Breast epithelium (tissue), 3 donors: ENCODE results near the gene ARHGEF7.

Experiments used
- CTCF ChIP-seq, 3 donors: fragments of 450-650 bp; IDR thresholded peaks; one replicate each; pipeline ENCODE4 v1.5.1; 2016 to 2017; ENCODE audit warnings: antibody characterized with exemption in 3 of 3, mild to moderate bottlenecking in 3 of 3, moderate library complexity in 3 of 3
- POLR2A ChIP-seq: fragments of 450-650 bp; IDR thresholded peaks from one replicate; pipeline ENCODE4 v1.6.1; 2016; ENCODE audit warnings: antibody characterized with exemption, mild to moderate bottlenecking, moderate library complexity

DNA sequence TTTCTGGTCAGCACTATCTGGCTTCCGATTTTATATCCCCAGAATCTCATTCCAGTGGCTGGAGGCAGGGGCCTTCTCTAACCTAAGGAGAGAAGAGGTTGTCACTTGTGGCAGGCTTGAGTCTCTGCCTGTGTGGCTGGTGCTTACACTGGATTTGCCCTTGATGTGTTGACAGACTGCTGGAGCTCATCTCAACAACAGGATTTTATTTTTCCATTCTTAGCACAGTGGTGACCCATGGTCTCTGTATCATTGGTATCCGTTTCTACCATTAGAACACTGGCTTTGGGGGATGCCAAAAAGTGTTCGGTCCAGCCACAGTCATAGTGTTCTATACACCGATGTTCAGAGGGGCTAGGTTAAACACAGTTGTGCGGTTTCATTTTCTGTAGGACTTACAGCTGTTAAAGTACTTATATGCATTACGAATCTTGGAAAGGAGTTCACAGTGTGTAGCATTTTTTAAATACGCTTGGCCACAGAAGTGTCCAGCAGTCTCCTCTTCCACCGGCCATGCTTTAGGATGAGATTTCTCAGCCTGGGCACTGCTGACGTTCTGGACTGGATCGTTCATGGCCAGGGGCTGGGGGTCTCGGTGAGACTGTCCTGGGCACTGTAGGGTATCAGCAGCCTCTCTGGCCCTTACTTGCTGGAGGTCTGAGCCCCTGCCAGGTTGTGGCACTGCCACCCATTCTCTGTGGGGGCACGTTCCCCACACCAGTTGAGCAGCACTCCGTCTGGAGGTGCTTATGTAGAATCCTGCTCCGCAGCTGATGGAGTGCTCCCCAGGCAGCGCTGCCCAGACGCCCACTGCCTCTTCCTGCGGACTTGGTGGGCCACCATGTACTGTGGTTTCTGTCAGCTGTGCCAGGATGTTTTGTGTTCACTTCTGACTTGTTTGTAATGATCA is 163.9 kb downstream of the ARHGEF7 start:
- TF ChIP-seq CTCF (IDR thresholded peaks at IDR 0.05): no peak
- TF ChIP-seq POLR2A: no peak
